H1 (cell line): Measurements from ENCODE around the gene RSRC2. TPM values are rescaled to one million over a fixed set of nuclear protein-coding genes. Genes with fewer than 3 reads are reported as not detected.

Experiments used
- CHD1 ChIP-seq: IDR thresholded peaks from 2 replicates; pipeline ENCODE4 v1.6.1; 2012; ENCODE audit warnings: low read depth, low read length, improper control_type of control experiment
- EP300 ChIP-seq, 2 experiments: IDR thresholded peaks; 1 replicate in 1 of 2; 2 replicates in 1 of 2; pipeline ENCODE4 v1.6.1; 2011 to 2012; ENCODE audit warnings: low read depth in 2 of 2, low read length in 2 of 2, mild to moderate bottlenecking in 2 of 2, borderline replicate concordance in 1 of 2, inconsistent platforms in 1 of 2, moderate library complexity in 1 of 2
- GABPA ChIP-seq: IDR thresholded peaks from 2 replicates; pipeline ENCODE4 v1.6.1; 2011; ENCODE audit warnings: mild to moderate bottlenecking, low read length, moderate library complexity, borderline replicate concordance; ENCODE audit not compliant: insufficient read depth
- SAP30 ChIP-seq: fragments of 300-600 bp; sonication (generic); IDR thresholded peaks from 2 replicates; pipeline ENCODE4 v1.7.1; 2012; ENCODE audit warnings: low read length, moderate library complexity, mild to moderate bottlenecking, inconsistent platforms; ENCODE audit not compliant: insufficient read depth, insufficient replicate concordance
- SP2 ChIP-seq: IDR thresholded peaks from 2 replicates; pipeline ENCODE4 v1.6.1; 2012; ENCODE audit warnings: mild to moderate bottlenecking, low read length, inconsistent platforms
- SP4 ChIP-seq: IDR thresholded peaks from 2 replicates; pipeline ENCODE4 v1.6.1; 2012; ENCODE audit warnings: low read length, inconsistent platforms
- USF2 ChIP-seq: IDR thresholded peaks from 2 replicates; pipeline ENCODE4 v1.6.1; 2011; ENCODE audit warnings: low read length, improper control_type of control experiment
- polyA plus RNA-seq, 7 experiments: library from polyadenylated mRNA; depleted of rRNA in 3 of 7; stranded (reverse) in 5 of 7; unstranded in 2 of 7; fragments of >200 nt in 5 of 7; fragments of 200-250 nt in 2 of 7; gene quantifications; 1 replicate in 5 of 7; 2 replicates in 1 of 7; 4 replicates in 1 of 7; pipeline versions ENCODE4 v1.2.1 to v1.2.3, GENCODE V29; 2011 to 2013; ENCODE audit warnings: missing spikeins in 2 of 7, mixed read lengths in 2 of 7
- total RNA-seq: library from RNA; stranded (reverse); fragmentation: NEBNext Ultra II Directional; extraction: Animal tissue kit (Norgen Biotek cat#: 25700); gene quantifications from 2 replicates; pipeline ENCODE4 v1.2.1, GENCODE V29; 2021

RSRC2 gene
- total and polyA plus RNA-seq, 2 of the 8 experiments (the other 6 are each of a cell fraction or from before 2014, with no cell fraction given): 15.9 to 71.4 TPM

GRCh38 chr12:122560138-122560537 lies 33.4 kb upstream of the RSRC2 start (continued):
- TF ChIP-seq SAP30 (no peak), SP4 (no peak), SP2 (no peak), EP300 (IDR thresholded peaks at IDR 0.05; ENCODE audit: borderline replicate concordance in 1 of 2, low read depth in 2 of 2, low read length in 2 of 2) (no peak), GABPA (no peak), CHD1 (no peak), USF2 (no peak)
